D721Med (cell line): Measurements from ENCODE around the gene CROCC.
"Not testable (repeated sequence)": the region's sequence is repeated elsewhere in the genome, so short reads cannot be mapped to it uniquely, and the experiment has no call there.

Experiments used
- DNase-seq: peaks from one replicate; pipeline ENCODE4 v3.0.0; 2011; ENCODE audit warnings: low spot score; ENCODE audit not compliant: insufficient read length
- FAIRE-seq: peaks from 2 replicates; lab custom pipeline; 2011; peaks lifted over from hg19 to GRCh38; lab: Jason Lieb, UNC
- TF ChIP-seq, protein P1 (sequence below): IDR thresholded peaks from 2 replicates; pipeline ENCODE4 v1.5.1; 2012; ENCODE audit warnings: mild to moderate bottlenecking, control low read depth; ENCODE audit not compliant: insufficient read depth; ENCODE audit errors: missing control alignments

CROCC gene

DNA sequence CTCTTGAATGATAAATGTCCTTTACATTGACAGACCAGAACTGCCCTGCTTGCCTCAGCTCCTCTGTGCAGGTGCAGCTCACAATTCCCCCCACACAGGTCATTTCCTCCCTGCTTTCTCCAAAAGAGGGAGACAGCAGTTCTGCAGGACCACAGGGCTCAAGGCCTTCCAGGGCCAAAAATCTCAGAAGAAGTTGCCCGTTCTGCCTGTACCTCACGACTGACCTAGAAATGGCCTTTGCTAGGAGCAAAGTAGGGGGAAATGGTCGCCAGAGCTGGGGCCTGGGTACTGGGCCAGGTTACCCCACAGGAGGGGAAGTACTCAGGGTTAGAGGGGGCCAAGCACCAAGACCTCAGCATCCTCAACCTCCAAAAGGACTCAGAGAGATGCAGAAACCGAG, 14.9 kb upstream of the CROCC start:
- FAIRE-seq (no peak), DNase-seq (no peak)
- TF ChIP-seq, protein P1, sequence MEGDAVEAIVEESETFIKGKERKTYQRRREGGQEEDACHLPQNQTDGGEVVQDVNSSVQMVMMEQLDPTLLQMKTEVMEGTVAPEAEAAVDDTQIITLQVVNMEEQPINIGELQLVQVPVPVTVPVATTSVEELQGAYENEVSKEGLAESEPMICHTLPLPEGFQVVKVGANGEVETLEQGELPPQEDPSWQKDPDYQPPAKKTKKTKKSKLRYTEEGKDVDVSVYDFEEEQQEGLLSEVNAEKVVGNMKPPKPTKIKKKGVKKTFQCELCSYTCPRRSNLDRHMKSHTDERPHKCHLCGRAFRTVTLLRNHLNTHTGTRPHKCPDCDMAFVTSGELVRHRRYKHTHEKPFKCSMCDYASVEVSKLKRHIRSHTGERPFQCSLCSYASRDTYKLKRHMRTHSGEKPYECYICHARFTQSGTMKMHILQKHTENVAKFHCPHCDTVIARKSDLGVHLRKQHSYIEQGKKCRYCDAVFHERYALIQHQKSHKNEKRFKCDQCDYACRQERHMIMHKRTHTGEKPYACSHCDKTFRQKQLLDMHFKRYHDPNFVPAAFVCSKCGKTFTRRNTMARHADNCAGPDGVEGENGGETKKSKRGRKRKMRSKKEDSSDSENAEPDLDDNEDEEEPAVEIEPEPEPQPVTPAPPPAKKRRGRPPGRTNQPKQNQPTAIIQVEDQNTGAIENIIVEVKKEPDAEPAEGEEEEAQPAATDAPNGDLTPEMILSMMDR: no peak

DNA sequence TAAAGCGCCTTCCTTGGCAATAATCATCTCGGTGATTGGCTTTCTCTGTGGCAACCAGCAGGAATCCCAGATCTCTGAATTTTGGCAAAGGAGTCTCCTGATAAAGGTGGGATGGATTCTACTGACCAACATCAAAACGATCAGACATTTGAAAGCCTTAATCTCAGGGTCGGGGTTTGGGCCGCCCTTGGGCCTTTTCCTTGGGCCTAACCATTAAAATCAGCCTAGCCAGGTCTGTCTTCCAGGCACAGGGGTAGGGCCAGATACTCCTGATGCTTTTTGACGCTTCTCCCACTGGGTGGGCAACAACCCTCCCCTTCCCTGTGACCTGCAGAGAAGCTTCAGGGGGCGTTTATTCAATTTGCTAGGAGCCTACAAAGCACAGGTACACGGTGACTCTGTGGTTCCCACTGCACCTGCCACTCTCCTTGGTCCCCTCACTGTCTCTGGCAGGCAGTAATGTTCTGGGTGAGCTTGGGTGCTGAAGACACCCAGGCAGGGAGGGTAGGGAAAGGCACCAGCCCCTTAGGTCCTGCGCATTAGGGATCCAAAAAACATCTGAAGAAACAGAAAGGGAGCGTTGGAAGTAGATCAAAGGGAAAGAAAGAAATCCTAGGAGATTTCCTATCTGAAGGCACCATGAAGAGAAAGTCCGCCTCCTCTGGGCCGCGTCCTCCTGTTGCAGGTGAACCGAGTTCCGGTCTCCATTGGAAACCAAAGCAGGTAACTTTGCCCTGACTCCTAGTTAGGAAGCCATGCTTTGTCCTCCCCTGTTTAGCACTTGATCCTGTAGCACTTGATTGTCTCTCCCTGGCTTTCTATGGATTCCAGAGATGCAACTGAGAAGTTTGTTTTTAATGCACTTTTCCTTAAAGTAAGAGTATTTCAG, 13.6 kb upstream of the CROCC start:
- no peak for DNase-seq
- TF ChIP-seq, protein P1: no peak
- no peak for FAIRE-seq

DNA sequence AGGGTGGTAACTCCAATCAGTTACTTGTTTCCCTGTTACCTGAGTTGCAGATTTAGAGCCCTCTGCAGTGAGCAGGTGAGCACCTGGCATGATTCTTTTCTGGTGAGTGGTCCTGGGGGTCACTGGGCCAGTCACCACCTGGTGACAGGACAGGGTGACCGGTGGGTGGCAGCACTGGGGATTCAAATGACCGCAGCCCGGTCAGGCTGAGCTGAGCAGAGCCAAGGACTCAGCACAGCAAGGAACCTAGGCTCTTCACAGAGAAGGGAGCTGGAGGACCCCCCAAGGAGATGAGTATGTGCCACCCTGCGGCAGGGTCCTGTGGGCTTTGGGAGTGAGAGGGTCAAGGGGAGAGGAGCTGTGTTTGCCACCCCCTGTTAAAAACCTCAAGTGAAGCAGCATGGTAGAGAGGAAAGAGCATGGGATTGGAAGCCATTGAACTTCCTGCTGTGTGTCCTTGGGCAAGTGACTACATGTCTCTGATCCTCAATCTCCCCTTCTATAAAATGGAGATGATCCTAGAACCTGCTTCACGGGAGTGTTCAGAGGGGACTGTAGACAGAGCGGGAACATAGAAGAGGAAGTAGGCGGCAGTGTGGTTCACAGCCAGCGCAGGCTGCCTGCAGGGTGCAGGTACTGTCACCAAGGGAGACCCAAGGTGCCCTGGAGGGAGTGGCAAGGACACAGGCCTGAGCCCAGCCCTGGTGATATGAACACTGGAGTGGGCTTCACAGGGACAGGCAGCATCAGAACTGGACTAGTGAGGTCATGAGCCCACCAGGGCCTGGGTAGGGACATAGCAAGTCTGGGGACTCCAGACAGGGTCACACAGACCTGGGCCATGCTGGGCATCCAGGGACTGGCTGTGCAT, 9.6 kb upstream of the CROCC start:
- not testable (repeated sequence) for FAIRE-seq, DNase-seq

DNA sequence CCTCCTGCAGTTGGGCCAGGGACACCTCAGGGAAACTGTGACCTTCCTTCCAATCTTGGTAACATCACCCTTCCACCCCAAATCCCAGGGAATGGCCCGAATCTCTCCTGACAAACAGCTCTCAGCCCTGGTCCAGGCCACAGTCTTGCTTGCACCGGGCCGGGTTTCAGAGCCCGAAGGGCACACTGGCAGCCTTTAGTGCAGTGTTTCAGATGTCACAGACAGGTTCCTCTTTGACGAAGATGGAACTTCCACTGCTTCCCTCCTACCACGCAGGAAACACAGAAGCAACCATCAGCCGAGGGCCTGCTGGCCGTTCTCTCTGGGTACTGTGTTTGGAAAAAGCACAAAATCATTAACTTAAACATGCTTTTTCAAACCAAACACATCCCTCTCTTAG, 9.0 kb upstream of the CROCC start:
- not testable (repeated sequence) for FAIRE-seq, DNase-seq

DNA sequence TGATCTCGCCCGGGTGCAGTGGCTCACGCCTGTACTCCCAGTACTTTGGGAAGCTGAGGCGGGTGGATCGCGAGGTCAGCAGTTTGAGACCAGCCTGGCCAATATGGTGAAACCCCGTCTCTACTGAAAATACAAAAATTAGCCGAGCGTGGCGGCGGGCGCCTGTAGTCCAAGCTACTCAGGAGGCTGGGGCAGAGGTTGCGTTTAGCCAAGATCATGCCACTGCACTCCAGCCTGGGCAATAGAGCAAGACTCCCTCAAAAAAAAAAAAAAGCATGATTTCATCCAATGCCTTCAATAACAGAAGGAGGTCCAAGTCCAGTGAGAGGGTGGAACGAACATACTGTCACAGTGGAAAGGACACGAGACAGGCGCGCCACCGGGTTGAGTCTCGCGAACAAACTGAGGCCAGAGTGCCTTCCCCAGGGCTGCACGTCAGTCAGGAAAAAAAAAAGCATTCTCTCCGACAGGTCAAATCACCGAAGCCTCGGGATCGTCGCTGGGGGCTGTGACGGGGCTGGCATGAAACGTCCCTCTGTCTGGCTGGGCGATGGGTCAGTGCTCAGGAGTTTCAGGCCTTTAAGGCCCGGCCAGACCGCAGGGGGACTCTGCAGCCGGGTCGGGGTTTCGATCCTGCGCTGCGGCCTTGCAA, 8.4 kb upstream of the CROCC start:
- TF ChIP-seq, protein P1: no peak
- FAIRE-seq: no peak
- DNase-seq: no peak

DNA sequence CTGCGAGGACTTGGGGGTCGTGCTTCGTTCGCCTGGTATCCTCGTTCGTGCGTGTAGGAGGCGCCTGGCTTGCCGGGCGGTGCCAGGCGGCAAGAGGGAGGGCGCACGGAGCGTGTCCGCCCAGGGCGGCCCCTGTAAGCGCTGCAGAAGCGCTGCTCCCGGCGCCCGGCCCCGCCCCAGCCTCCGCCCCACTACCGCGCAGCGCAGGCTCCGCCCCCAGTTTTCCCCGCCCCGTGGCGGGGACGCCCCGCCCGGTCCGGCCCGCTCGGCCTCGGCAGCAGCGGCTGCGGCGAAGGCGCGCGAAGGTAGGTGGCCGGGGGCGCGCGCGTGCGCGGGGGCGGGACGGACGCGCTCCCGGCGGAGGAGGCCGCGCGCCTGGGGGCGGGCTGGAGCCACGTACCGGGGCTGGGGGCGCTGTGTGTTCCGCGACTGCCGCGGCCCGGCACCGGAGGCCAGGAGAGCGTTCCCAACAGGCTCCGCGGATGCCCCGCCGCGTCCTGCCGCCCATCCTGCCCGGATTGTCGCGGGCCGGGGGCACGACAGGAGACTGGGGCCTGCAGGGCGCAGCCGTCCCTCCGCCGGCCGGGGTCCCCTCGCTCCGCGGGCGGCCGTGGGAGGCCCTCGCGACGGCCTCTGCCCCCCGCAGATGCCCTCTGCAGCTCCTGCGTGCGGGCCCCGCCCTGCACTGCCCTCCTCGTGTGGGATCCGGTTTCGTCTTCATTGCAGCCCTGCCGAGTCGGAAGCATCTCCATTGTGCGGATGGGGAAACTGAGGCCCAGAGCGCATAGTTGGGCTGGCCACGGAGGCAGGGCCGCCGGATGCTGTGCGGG, 7.7 kb upstream of the CROCC start:
- DNase-seq (peak; percentile 85), FAIRE-seq (no peak)
- TF ChIP-seq, protein P1: peak; percentile 20

DNA sequence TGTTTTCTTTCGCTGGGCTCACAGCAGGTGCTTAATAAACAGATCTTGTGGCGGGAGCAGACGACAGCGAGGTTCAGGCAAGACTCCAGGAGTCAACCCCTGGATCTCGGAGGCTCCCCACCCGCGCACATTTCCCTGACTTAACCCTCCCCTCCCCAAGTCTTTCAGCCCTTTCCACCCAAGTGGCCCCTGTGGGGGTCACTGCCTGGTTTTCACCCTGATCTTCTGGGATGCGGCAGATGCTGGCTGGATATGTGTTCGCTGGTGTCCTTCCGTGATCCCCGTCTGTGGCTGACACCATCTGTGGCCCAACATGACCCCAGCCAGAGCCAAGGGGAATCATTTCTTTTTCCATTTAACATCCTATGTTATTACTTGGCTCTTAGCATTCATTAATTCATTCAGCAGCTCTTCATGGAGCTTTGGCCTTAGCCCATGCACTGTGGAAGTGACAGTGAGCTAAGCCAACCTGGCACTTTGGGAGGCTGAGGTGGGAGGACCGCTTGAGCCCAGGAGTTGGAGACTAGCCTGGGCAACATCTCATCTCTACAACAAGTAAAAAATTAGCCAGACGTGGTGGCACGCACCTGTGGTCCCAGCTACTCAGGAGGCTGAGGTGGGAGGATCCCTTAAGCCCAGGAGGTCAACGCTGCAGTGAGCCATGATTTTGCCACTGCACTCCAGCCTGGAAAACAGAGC, 6.7 kb upstream of the CROCC start:
- DNase-seq, FAIRE-seq: not testable (repeated sequence)

DNA sequence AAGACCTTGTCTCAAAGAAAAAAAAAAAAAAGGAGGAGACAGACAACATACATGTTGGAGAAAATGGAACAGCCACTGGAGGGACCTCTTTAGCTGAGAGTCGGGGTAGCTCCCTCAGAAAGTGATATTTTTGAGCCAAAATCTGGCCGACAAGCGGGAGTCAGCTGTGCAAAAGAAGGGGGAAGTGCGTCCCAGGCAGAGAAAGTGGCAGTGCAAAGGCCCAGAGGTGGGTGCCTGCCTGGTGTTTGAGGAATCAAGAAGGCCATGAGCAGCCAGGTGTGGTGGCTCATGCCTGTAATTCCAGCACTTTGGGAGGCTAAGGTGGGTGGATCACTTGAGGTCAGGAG, 6.1 kb upstream of the CROCC start:
- no peak for FAIRE-seq
- no peak for DNase-seq
- TF ChIP-seq, protein P1: no peak

DNA sequence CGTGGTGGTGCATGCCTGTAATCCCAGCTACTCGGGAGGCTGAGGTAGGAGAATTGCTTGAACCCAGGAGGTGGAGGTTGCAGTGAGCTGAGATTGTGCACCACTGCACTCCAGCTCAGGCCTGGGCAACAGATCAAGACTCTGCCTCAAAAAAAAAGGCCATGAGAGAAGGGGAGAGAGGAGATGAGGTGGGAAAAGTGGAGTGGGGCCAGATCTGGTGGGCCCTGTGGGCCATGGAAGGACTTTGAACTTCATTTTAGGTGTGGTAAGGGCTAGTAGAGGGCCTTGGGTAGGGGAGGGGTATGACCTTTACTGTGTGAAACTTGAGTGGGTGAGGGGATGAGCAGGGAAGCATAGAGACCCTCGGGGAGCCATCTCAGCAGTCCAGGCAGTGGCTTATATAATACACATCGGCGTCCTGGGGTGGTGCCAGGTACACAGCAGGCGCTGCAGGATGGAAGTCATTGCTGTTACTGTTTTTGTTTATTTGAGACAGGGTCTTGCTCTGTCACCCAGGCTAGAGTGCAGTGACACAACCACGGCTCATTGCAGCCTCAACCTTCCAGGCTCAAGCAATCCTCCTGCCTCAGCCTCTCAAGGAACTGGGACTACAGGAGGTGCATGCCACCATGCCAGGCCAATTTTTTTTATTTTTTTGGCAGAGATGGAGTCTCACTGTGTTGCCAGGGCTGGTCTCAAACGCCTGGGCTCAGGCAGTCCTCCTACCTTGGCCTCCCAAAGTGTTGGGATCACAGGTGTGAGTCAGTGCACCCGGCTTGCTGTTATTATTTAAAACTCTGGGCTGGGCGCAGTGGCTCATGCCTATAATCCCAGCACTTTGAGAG, 5.5 kb upstream of the CROCC start:
- FAIRE-seq, DNase-seq: not testable (repeated sequence)
